HEK293 (cell line): ENCODE data around the gene AP2A1.

Experiments used
- CTCF ChIA-PET: fragments of 350-600 bp; formaldehyde crosslinking; extraction: SDS; loops from one replicate; lab custom pipeline; 2021; ENCODE audit warnings: antibody characterized with exemption; lab: Yijun Ruan, JAX
- POLR2A ChIA-PET: fragments of 300-600 bp; formaldehyde crosslinking; extraction: SDS; loops from one replicate; lab custom pipeline; 2020; ENCODE audit warnings: antibody characterized with exemption, inconsistent platforms; lab: Yijun Ruan, JAX
- H3K27ac ChIP-seq: fragments of 200-500 bp; sonication (Bioruptor generic); 2 replicates; pipeline ENCODE4 v1.5.1; 2014; ENCODE audit warnings: low read depth, low read length, control low read depth, inconsistent platforms; ENCODE audit errors: extremely low read depth
- H3K36me3 ChIP-seq, 2 experiments: fragments of 200-500 bp in 1 of 2; sonication (Bioruptor generic) in 1 of 2; 1 replicate in 1 of 2; 2 replicates in 1 of 2; pipeline ENCODE4 v1.5.1; 2014 to 2017; ENCODE audit warnings: inconsistent platforms in 2 of 2, low read length in 2 of 2; ENCODE audit not compliant: control insufficient read depth in 2 of 2, insufficient read depth in 1 of 2
- H3K4me1 ChIP-seq: fragments of 200-500 bp; sonication (Bioruptor generic); 2 replicates; pipeline ENCODE4 v1.5.1; 2014; ENCODE audit warnings: mild to moderate bottlenecking, low read length, inconsistent platforms; ENCODE audit not compliant: control insufficient read depth, insufficient read depth
- H3K4me3 ChIP-seq: 2 replicates; pipeline ENCODE4 v1.5.1; 2011; ENCODE audit warnings: low read depth, mild to moderate bottlenecking, control low read depth, low read length, moderate library complexity
- H3K9me3 ChIP-seq: fragments of 200-500 bp; sonication (Bioruptor generic); 2 replicates; pipeline ENCODE4 v1.5.1; 2014; ENCODE audit warnings: low read depth, low read length, inconsistent platforms; ENCODE audit not compliant: control insufficient read depth, insufficient read depth
- BCL11B ChIP-seq: fragments of 450-650 bp; formaldehyde crosslinking; IDR thresholded peaks from 2 replicates; pipeline ENCODE4 v1.5.1; 2016; ENCODE audit warnings: low read depth, missing biosample characterization, missing genetic modification characterization
- HIC1 ChIP-seq: fragments of 450-650 bp; formaldehyde crosslinking; IDR thresholded peaks from 2 replicates; pipeline ENCODE4 v1.5.1; 2016; ENCODE audit warnings: missing biosample characterization, missing genetic modification characterization
- ZBTB10 ChIP-seq: fragments of 450-650 bp; formaldehyde crosslinking; IDR thresholded peaks from 2 replicates; pipeline ENCODE4 v1.5.1; 2016; ENCODE audit warnings: missing biosample characterization, missing genetic modification characterization
- ZBTB11 ChIP-seq: fragments of 450-650 bp; formaldehyde crosslinking; conservative IDR thresholded peaks from 2 replicates; pipeline ENCODE4 v1.5.1; 2016; ENCODE audit warnings: low read depth, missing biosample characterization, missing genetic modification characterization
- ZBTB48 ChIP-seq: fragments of 450-650 bp; formaldehyde crosslinking; IDR thresholded peaks from 2 replicates; pipeline ENCODE4 v1.5.1; 2016; ENCODE audit warnings: missing biosample characterization, missing genetic modification characterization
- ZBTB6 ChIP-seq: fragments of 450-650 bp; formaldehyde crosslinking; IDR thresholded peaks from 2 replicates; pipeline ENCODE4 v1.5.1; 2017; ENCODE audit warnings: missing biosample characterization, missing genetic modification characterization
- ZIC2 ChIP-seq: fragments of 450-650 bp; formaldehyde crosslinking; IDR thresholded peaks from 2 replicates; pipeline ENCODE4 v1.5.1; 2016; ENCODE audit warnings: missing biosample characterization, missing genetic modification characterization
- ZNF10 ChIP-seq: fragments of 450-650 bp; formaldehyde crosslinking; IDR thresholded peaks from 2 replicates; pipeline ENCODE4 v1.5.1; 2017; ENCODE audit warnings: missing biosample characterization, missing genetic modification characterization
- ZNF175 ChIP-seq: fragments of 450-650 bp; formaldehyde crosslinking; IDR thresholded peaks from 2 replicates; pipeline ENCODE4 v1.5.1; 2016; ENCODE audit warnings: missing biosample characterization, missing genetic modification characterization
- ZNF18 ChIP-seq: fragments of 450-650 bp; formaldehyde crosslinking; IDR thresholded peaks from 2 replicates; pipeline ENCODE4 v1.5.1; 2016; ENCODE audit warnings: missing biosample characterization, missing genetic modification characterization
- ZNF19 ChIP-seq: fragments of 450-650 bp; formaldehyde crosslinking; IDR thresholded peaks from 2 replicates; pipeline ENCODE4; 2016; ENCODE audit warnings: missing biosample characterization, missing genetic modification characterization, low read depth
- ZNF292 ChIP-seq: fragments of 450-650 bp; formaldehyde crosslinking; IDR thresholded peaks from 2 replicates; pipeline ENCODE4 v1.5.1; 2016; ENCODE audit warnings: low read depth, missing biosample characterization, missing genetic modification characterization, borderline replicate concordance
- ZNF423 ChIP-seq: fragments of 450-650 bp; formaldehyde crosslinking; IDR thresholded peaks from 2 replicates; pipeline ENCODE4 v1.5.1; 2016; ENCODE audit warnings: missing biosample characterization, missing genetic modification characterization
- ZNF510 ChIP-seq: fragments of 450-650 bp; formaldehyde crosslinking; IDR thresholded peaks from 2 replicates; pipeline ENCODE4 v1.5.1; 2018; ENCODE audit warnings: mild to moderate bottlenecking, missing genetic modification characterization, missing biosample characterization; ENCODE audit not compliant: insufficient replicate concordance
- ZNF544 ChIP-seq: fragments of 450-650 bp; formaldehyde crosslinking; IDR thresholded peaks from 2 replicates; pipeline ENCODE4 v1.5.0; 2017; ENCODE audit warnings: missing biosample characterization, missing genetic modification characterization
- ZNF645 ChIP-seq: fragments of 450-650 bp; formaldehyde crosslinking; IDR thresholded peaks from 2 replicates; pipeline ENCODE4; 2016; ENCODE audit warnings: missing biosample characterization, missing genetic modification characterization
- ZNF670 ChIP-seq: fragments of 450-650 bp; formaldehyde crosslinking; IDR thresholded peaks from 2 replicates; pipeline ENCODE4 v1.5.1; 2016; ENCODE audit warnings: missing biosample characterization, missing genetic modification characterization, low read depth
- ZSCAN16 ChIP-seq: fragments of 450-650 bp; formaldehyde crosslinking; IDR thresholded peaks from 2 replicates; pipeline ENCODE4 v1.5.1; 2016; ENCODE audit warnings: missing biosample characterization, missing genetic modification characterization

Gene AP2A1

GRCh38 chr19:49767381-49767780, 580 bp downstream of the AP2A1 start (continued):
- TF ChIP-seq ZNF423 (no peak), ZBTB10 (tag by site-specific recombination) (peak; percentile 2; the same call in 1 of the 2 replicates), ZBTB11 (tag by site-specific recombination) (peak; percentile 59; the same call in 1 of the 2 replicates)
- TF ChIP-seq, all 188 proteins: peak for 5

GRCh38 chr19:49767967-49768581, 1.3 kb downstream of the AP2A1 start:
- Histone ChIP-seq H3K4me1 (peaks cover 20% of the 10 kb centered on the region), H3K27ac (0 out of 2 replicates have a peak overlapping the region, but pooled peaks have one; percentile 36), H3K4me3 (peak overlapping the region; percentile 98), H3K9me3 (no peaks in the 10 kb centered on the region), H3K36me3 (peaks cover 0 to 4% of the 10 kb centered on the region in 2 experiments; a peak in 1 of 3 replicates)
- CTCF ChIA-PET: interaction anchor here (1.4 kb wide), 1 partner anchor 78 kb away, joined by 3 read pairs; no protein-coding TSS in a partner anchor
- POLR2A ChIA-PET: interaction anchor here (1.2 to 2.1 kb wide), 3 partner anchors 45 to 269 kb away, joined by 3 to 8 read pairs (median 4); partner anchors contain the start of gene FUZ
- TF ChIP-seq ZNF10 (tag by site-specific recombination) (no peak), ZIC2 (tag by site-specific recombination) (no peak), ZNF175 (no peak), BCL11B (tag by site-specific recombination) (no peak), ZSCAN16 (no peak), ZNF292 (tag by site-specific recombination) (no peak), ZNF19 (tag by site-specific recombination) (no peak), ZNF645 (tag by site-specific recombination) (no peak), ZNF670 (tag by site-specific recombination) (no peak), ZNF510 (tag by site-specific recombination) (no peak), ZNF18 (tag by site-specific recombination) (no peak), ZBTB6 (tag by site-specific recombination) (no peak), HIC1 (tag by site-specific recombination) (no peak), ZBTB48 (tag by site-specific recombination) (no peak), ZNF544 (tag by site-specific recombination) (no peak)
